ENCODE data around the gene ZNF317. TPM values are rescaled to one million over a fixed set of nuclear protein-coding genes. Genes with fewer than 3 reads are reported as not detected.

Gene ZNF317
- total and polyA plus RNA-seq, 9 of the 15 experiments (the other 6 are each of a cell fraction or from before 2014, with no cell fraction given): 17.3 to 43.2 (median 34.8) TPM

- Histone ChIP-seq H3K9me1 (ENCODE audit: control insufficient read depth, insufficient read depth, low read length) (no peaks in the 10 kb centered on the region), H3K9me3 (replicated peaks; ENCODE audit: control insufficient read depth, insufficient read depth, low read depth, low read length) (peaks cover 32% of the 10 kb centered on the region), H3K9ac (ENCODE audit: insufficient read depth in 1 of 2, low read depth in 2 of 2, low read length in 2 of 2) (no peak overlapping the region), H4K20me1 (replicated peaks; ENCODE audit: control insufficient read depth, insufficient read depth, low read length) (no peaks in the 10 kb centered on the region), H2AFZ (ENCODE audit: low read depth, low read length) (no peak overlapping the region), H3K36me3 (ENCODE audit: control insufficient read depth, insufficient read depth, low read length) (peaks cover 83% of the 10 kb centered on the region), H3K79me2 (ENCODE audit: control insufficient read depth, insufficient read depth, low read length) (peaks cover 51% of the 10 kb centered on the region), H3K4me3 (no peak overlapping the region), H3K4me1 (replicated peaks in 1 of 2; ENCODE audit: control insufficient read depth in 2 of 2, insufficient read depth in 2 of 2, low read length in 2 of 2) (no peaks in the 10 kb centered on the region), H3K27me3 (ENCODE audit: control insufficient read depth in 2 of 2, insufficient read depth in 2 of 2, low read length in 2 of 2) (no peaks in the 10 kb centered on the region), H3K4me2 (ENCODE audit: insufficient read depth, low read length) (no peak overlapping the region), H3K27ac (ENCODE audit: extremely low read depth, low read depth, low read length) (no peak overlapping the region)
- ChIA-PET CTCF (ENCODE audit: low intra/inter-chr PET ratio) (no interaction called here), POLR2A (no interaction called here)
- intact Hi-C loops (cut with micrococcal nuclease): loop anchor here (2.0 kb wide), 1 partner anchor 18 kb away; no protein-coding TSS in a partner anchor
- TF ChIP-seq SNAPC5 (CRISPR knock-in tag; IDR thresholded peaks at IDR 0.05) (no peak), SREBF2 (CRISPR knock-in tag; IDR thresholded peaks at IDR 0.05) (no peak), PCBP2 (IDR thresholded peaks at IDR 0.05; ENCODE audit: low read depth, low read length, poor library complexity, severe bottlenecking) (no peak), MYBL2 (IDR thresholded peaks at IDR 0.05; ENCODE audit: low read depth) (no peak), MYBL2 (CRISPR knock-in tag; IDR thresholded peaks at IDR 0.05; ENCODE audit: borderline replicate concordance) (no peak), KLF6 (CRISPR knock-in tag; IDR thresholded peaks at IDR 0.05; ENCODE audit: borderline replicate concordance) (no peak), NEUROD1 (IDR thresholded peaks at IDR 0.05; ENCODE audit: borderline replicate concordance, low read depth, low read length, partially characterized antibody) (no peak), SMARCB1 (IDR thresholded peaks at IDR 0.05; ENCODE audit: insufficient read length, low read depth) (no peak), ZFPM2 (CRISPR knock-in tag; IDR thresholded peaks at IDR 0.05) (no peak), CEBPZ (IDR thresholded peaks at IDR 0.05; ENCODE audit: borderline replicate concordance, low read depth, low read length) (no peak)
- DNase-seq (ENCODE audit: extremely low read depth in 1 of 4, low spot score in 3 of 4): no peak
- no TSS peak for BruUV-seq (replicated peaks)
- no peak for FAIRE-seq
- no peak for ATAC-seq
- in situ Hi-C loops (cut with MboI): no loop called here
- 100% methylated on average over 1 of the region's 1 CpG for WGBS (ENCODE audit: insufficient coverage, low coverage, missing lambda C conversion rate)
Measured at GRCh38 chr19:9156304-9156703, 16.1 kb downstream of the ZNF317 start.
